ENCODE data around the gene MYO1E.

- TF ChIP-seq EZH2 (IDR thresholded peaks at IDR 0.05) (no peak), POLR2AphosphoS5 (IDR thresholded peaks at IDR 0.05; ENCODE audit: borderline replicate concordance, low read depth, low read length) (no peak), FOXP2 (optimal IDR thresholded peaks at IDR 0.05; ENCODE audit: control extremely low read depth, extremely low read length, insufficient read depth) (no peak)
Measured at GRCh38 chr15:59199626-59200465, 172.8 kb downstream of the MYO1E start.
